ENCODE results near the gene FLNB.

Gene FLNB

GRCh38 chr3:58034738-58035523 is 26.7 kb downstream of the FLNB start:
- H3K27ac Mint-ChIP-seq: peak overlapping the region; percentile 93 to 97
- peak overlapping the region; percentile 60 to 82 for H3K4me3 Mint-ChIP-seq
- peaks cover 81% of the 10 kb centered on the region for H3K4me1 Mint-ChIP-seq
- H3K9me3 Mint-ChIP-seq: no peaks in the 10 kb centered on the region
- H3K27me3 Mint-ChIP-seq: no peaks in the 10 kb centered on the region
- ATAC-seq: peak; percentile 99
- peak; percentile 58 to 76 for DNase-seq

- H3K4me1 Mint-ChIP-seq: peaks cover 81% of the 10 kb centered on the region
- peak overlapping the region; percentile 60 to 82 for H3K4me3 Mint-ChIP-seq
- no peaks in the 10 kb centered on the region for H3K27me3 Mint-ChIP-seq
- ATAC-seq: no peak
- no peaks in the 10 kb centered on the region for H3K9me3 Mint-ChIP-seq
- DNase-seq: no peak
- H3K27ac Mint-ChIP-seq: peak overlapping the region; percentile 91 to 93
These were observed 27.5 kb downstream of the FLNB start for GRCh38 chr3:58035524-58036255.

GRCh38 chr3:58036293-58037032 is 28.2 kb downstream of the FLNB start:
- Mint-ChIP-seq H3K27ac (no peak overlapping the region), H3K4me3 (peak overlapping the region in 1 of 2 donors; percentile 10), H3K9me3 (no peaks in the 10 kb centered on the region), H3K4me1 (peaks cover 88% of the 10 kb centered on the region), H3K27me3 (no peaks in the 10 kb centered on the region)
- DNase-seq (no peak), ATAC-seq (no peak)

- H3K4me1 Mint-ChIP-seq: peaks cover 97% of the 10 kb centered on the region
- no peaks in the 10 kb centered on the region for H3K27me3 Mint-ChIP-seq
- peak overlapping the region in 1 of 2 donors; percentile 47 for H3K27ac Mint-ChIP-seq
- DNase-seq (no peak), ATAC-seq (no peak)
- peak overlapping the region; percentile 49 to 54 for H3K4me3 Mint-ChIP-seq
- H3K9me3 Mint-ChIP-seq: no peaks in the 10 kb centered on the region
These were observed 29.1 kb downstream of the FLNB start for GRCh38 chr3:58037141-58037910.

GRCh38 chr3:58038675-58039292 is 30.6 kb downstream of the FLNB start:
- DNase-seq: no peak
- Mint-ChIP-seq H3K4me3 (no peak overlapping the region), H3K27me3 (no peaks in the 10 kb centered on the region), H3K27ac (no peak overlapping the region), H3K9me3 (no peaks in the 10 kb centered on the region), H3K4me1 (peaks cover 98% of the 10 kb centered on the region)
- ATAC-seq: no peak

GRCh38 chr3:58039601-58040000 is 31.4 kb downstream of the FLNB start:
- DNase-seq: no peak
- ATAC-seq: no peak
- no peak overlapping the region for H3K4me3 Mint-ChIP-seq
- peaks cover 98% of the 10 kb centered on the region for H3K4me1 Mint-ChIP-seq
- no peak overlapping the region for H3K27ac Mint-ChIP-seq
- no peaks in the 10 kb centered on the region for H3K27me3 Mint-ChIP-seq
- H3K9me3 Mint-ChIP-seq: no peaks in the 10 kb centered on the region

GRCh38 chr3:58041182-58041825 is 33.1 kb downstream of the FLNB start:
- DNase-seq (no peak), ATAC-seq (peak; percentile 43)
- peaks cover 90% of the 10 kb centered on the region for H3K4me1 Mint-ChIP-seq
- peak overlapping the region; percentile 69 to 75 for H3K4me3 Mint-ChIP-seq
- H3K27me3 Mint-ChIP-seq: no peaks in the 10 kb centered on the region
- H3K27ac Mint-ChIP-seq: peak overlapping the region in 1 of 2 donors; percentile 69
- no peaks in the 10 kb centered on the region for H3K9me3 Mint-ChIP-seq

- ATAC-seq (peak; percentile 89), DNase-seq (peak; percentile 13 to 33)
- Mint-ChIP-seq H3K4me3 (peak overlapping the region; percentile 69 to 75), H3K27me3 (no peaks in the 10 kb centered on the region), H3K9me3 (no peaks in the 10 kb centered on the region), H3K4me1 (peaks cover 90% of the 10 kb centered on the region), H3K27ac (peak overlapping the region in 1 of 2 donors; percentile 69)
These were observed 33.7 kb downstream of the FLNB start for GRCh38 chr3:58041826-58042324.

- Mint-ChIP-seq H3K27me3 (no peaks in the 10 kb centered on the region), H3K4me3 (no peak overlapping the region), H3K4me1 (peaks cover 85% of the 10 kb centered on the region), H3K9me3 (no peaks in the 10 kb centered on the region), H3K27ac (no peak overlapping the region)
- DNase-seq (no peak), ATAC-seq (no peak)
These were observed 34.9 kb downstream of the FLNB start for GRCh38 chr3:58042947-58043707.

GRCh38 chr3:58043933-58044332 is 35.7 kb downstream of the FLNB start:
- H3K9me3 Mint-ChIP-seq: no peaks in the 10 kb centered on the region
- no peak for ATAC-seq
- no peak overlapping the region for H3K4me3 Mint-ChIP-seq
- H3K4me1 Mint-ChIP-seq: peaks cover 86% of the 10 kb centered on the region
- no peaks in the 10 kb centered on the region for H3K27me3 Mint-ChIP-seq
- DNase-seq: no peak
- no peak overlapping the region for H3K27ac Mint-ChIP-seq

- Mint-ChIP-seq H3K4me1 (peaks cover 85% of the 10 kb centered on the region), H3K4me3 (no peak overlapping the region), H3K9me3 (no peaks in the 10 kb centered on the region), H3K27ac (peak overlapping the region in 1 of 2 donors; percentile 63), H3K27me3 (no peaks in the 10 kb centered on the region)
- ATAC-seq (no peak), DNase-seq (no peak)
These were observed 36.7 kb downstream of the FLNB start for GRCh38 chr3:58044691-58045483.

GRCh38 chr3:58047826-58048225 is 39.6 kb downstream of the FLNB start:
- H3K9me3 Mint-ChIP-seq: no peaks in the 10 kb centered on the region
- ATAC-seq (no peak), DNase-seq (no peak)
- H3K27me3 Mint-ChIP-seq: no peaks in the 10 kb centered on the region
- H3K4me3 Mint-ChIP-seq: no peak overlapping the region
- peaks cover 82% of the 10 kb centered on the region for H3K4me1 Mint-ChIP-seq
- no peak overlapping the region for H3K27ac Mint-ChIP-seq

GRCh38 chr3:58048301-58048700 is 40.1 kb downstream of the FLNB start:
- H3K4me3 Mint-ChIP-seq: no peak overlapping the region
- no peaks in the 10 kb centered on the region for H3K9me3 Mint-ChIP-seq
- no peak overlapping the region for H3K27ac Mint-ChIP-seq
- ATAC-seq (no peak), DNase-seq (no peak)
- H3K27me3 Mint-ChIP-seq: no peaks in the 10 kb centered on the region
- peaks cover 77% of the 10 kb centered on the region for H3K4me1 Mint-ChIP-seq
